Heart left ventricle (tissue), 16 donors: Measurements from ENCODE around the gene HS6ST1. TPM values are rescaled to one million over a fixed set of nuclear protein-coding genes. Genes with fewer than 3 reads are reported as not detected.
A peak's percentile ranks its signal among the peaks of the same experiment; 100 is the strongest.

ENCODE experiments used
- ATAC-seq, 4 donors: fragments of 200-7000 bp; cut with Tn5 transposase; one replicate each; pipeline ENCODE4 v1.9.1; 2020 to 2022; ENCODE audit warnings: moderate library complexity in 4 of 4, mild to moderate bottlenecking in 3 of 4, moderate number of reproducible peaks in 1 of 4
- DNase-seq, 5 donors: peaks; one replicate each; pipeline ENCODE4 v3.0.0-alpha.2; 2020
- H3K27ac ChIP-seq, 12 donors: fragments of 200-600 bp; sonication (generic) in 4 of 12; one replicate each; pipeline versions ENCODE4 v1.5.0 to v1.8.0; 2016 to 2022; ENCODE audit warnings: mild to moderate bottlenecking in 2 of 12
- H3K27me3 ChIP-seq, 9 donors: fragments of 200-600 bp; sonication (generic) in 2 of 9; one replicate each; pipeline versions ENCODE4 v1.5.1 to v1.8.0; 2016 to 2022; ENCODE audit warnings: mild to moderate bottlenecking in 3 of 9
- H3K36me3 ChIP-seq, 9 donors: fragments of 200-600 bp; sonication (generic) in 2 of 9; one replicate each; pipeline versions ENCODE4 v1.5.0 to v1.8.0; 2018 to 2022; ENCODE audit warnings: mild to moderate bottlenecking in 2 of 9
- H3K4me1 ChIP-seq, 12 donors: fragments of 200-600 bp; sonication (generic) in 4 of 12; one replicate each; pipeline versions ENCODE4 v1.5.0 to v1.8.0; 2016 to 2022; ENCODE audit warnings: mild to moderate bottlenecking in 3 of 12
- H3K4me3 ChIP-seq, 12 donors: fragments of 200-600 bp; sonication (generic) in 4 of 12; one replicate each; pipeline versions ENCODE4 v1.5.0 to v1.8.0; 2017 to 2022; ENCODE audit warnings: mild to moderate bottlenecking in 9 of 12, moderate library complexity in 4 of 12
- H3K9me3 ChIP-seq, 12 donors: fragments of 200-600 bp; sonication (generic) in 4 of 12; one replicate each; pipeline versions ENCODE4 v1.5.0 to v1.8.0; 2016 to 2022; ENCODE audit warnings: mild to moderate bottlenecking in 1 of 12
- CTCF ChIP-seq, 12 donors: fragments of 200-600 bp; sonication (generic) in 4 of 12; IDR thresholded peaks; one replicate each; pipeline versions ENCODE4 v1.5.0 to v1.8.0; 2018 to 2022; ENCODE audit warnings: antibody characterized with exemption in 12 of 12, mild to moderate bottlenecking in 5 of 12
- POLR2A ChIP-seq, 2 donors: fragments of 450-650 bp; IDR thresholded peaks; one replicate each; pipeline ENCODE4 v1.6.1; 2017; ENCODE audit warnings: antibody characterized with exemption in 2 of 2, mild to moderate bottlenecking in 2 of 2, moderate library complexity in 2 of 2
- WGBS, 4 donors: extraction: QIAGEN DNeasy Blood & Tissue Kit in 2 of 4; methylation state at CpG; one replicate each; pipeline versions ENCODE4 v1.1.5 to v1.1.7; 2013 to 2018; 5-methylcytosine and 5-hydroxymethylcytosine counted together
- intact Hi-C, 10 donors: fragments of 100-400 bp; cut with DNase I; formaldehyde crosslinking; loops; one replicate each; pipeline versions ENCODE4 v1.11.1 to v1.14.2; 2022
- polyA plus RNA-seq, 2 donors: library from polyadenylated mRNA; stranded (reverse); fragments of 200-250 nt; gene quantifications; one replicate each; pipeline ENCODE4 v1.2.3, GENCODE V29; 2013
- total RNA-seq, 9 donors: library from RNA; depleted of rRNA in 2 of 9; stranded (reverse); fragments of >200 nt in 2 of 9; fragmentation: NEBNext Ultra II Directional in 3 of 9; extraction: Animal tissue kit (Norgen Biotek cat#: 25700) in 3 of 9; gene quantifications; one replicate each; pipeline versions ENCODE4 v1.1.0 to v1.2.4, GENCODE V29; 2016 to 2023
- donor health status: ischemic (EF 13 %, LVEDD 7.1; RV severe dilation, severe dysfunction).
- donor health status: healthy with polysubstance abuse.
- donor health status: DM: no; HTN: yes; CAD: no.
- donor health status: DM: no; HTN: no; CAD: no.
- donor health status: ischemic (EF 25% LVEDD 6.9; RV normal size, moderate dysfunction).
- donor health status: ischemic (EF 25% LVEDD 5.7; RV mildly dilated, moderate dysfunction).
- donor health status: healthy.
- donor health status: DM: yes; HTN: yes; CAD: no.
- donor health status: ischemic (EF 35%, LVEDD 5.7; RV mildly dilated, moderate dysfunction).
- donor health status: nonischemic (EF 11% LVEDD 7.7; RV severe dilation, severe dysfunction).
- donor health status: DM: yes; HTN: yes; CAD: no.
- donor health status: PGD.
- donor health status: ischemic (EF 29% LVEDD 5.4; RV normal size, mild dysfunction).
- donor health status: nonischemic (EF 23%, LVEDD 6.1; RV moderate dilation, normal function).

The HS6ST1 gene
- total and polyA plus RNA-seq, 11 donors: 15.6 to 87.3 (median 24.9) TPM

GRCh38 chr2:128347171-128347558 lies 28.5 kb upstream of the HS6ST1 start:
- Histone ChIP-seq H3K27me3 (no peaks in the 10 kb centered on the region), H3K9me3 (peaks cover 0 to 17% (median 3%) of the 10 kb centered on the region in 12 donors), H3K27ac (peak overlapping the region in 5 of 12 donors; percentile 64 to 78 (median 68)), H3K4me1 (peaks cover 0 to 24% (median 16%) of the 10 kb centered on the region in 12 donors), H3K36me3 (no peaks in the 10 kb centered on the region), H3K4me3 (no peak overlapping the region)
- ATAC-seq: peak in 2 of 4 donors; percentile 6 to 16
- 93 to 97% (median 95%) methylated on average over 14 of the region's 14 CpGs for WGBS, 4 donors
- intact Hi-C loops: loop anchor here in 1 of 10 donors (2.0 kb wide), 1 partner anchor 20 kb away; no protein-coding TSS in a partner anchor
- DNase-seq: no peak
- TF ChIP-seq CTCF (IDR thresholded peaks at IDR 0.05) (no peak), POLR2A (IDR thresholded peaks at IDR 0.05) (no peak)

- ATAC-seq: no peak
- H3K27ac ChIP-seq: peak overlapping the region in 1 of 12 donors; percentile 71
Observed at GRCh38 chr2:128346291-128347170, 27.9 kb upstream of the HS6ST1 start.

GRCh38 chr2:128345436-128346165 lies 26.9 kb upstream of the HS6ST1 start:
- intact Hi-C loops: loop anchor here in 1 of 10 donors (2.0 kb wide), 1 partner anchor 19 kb away; no protein-coding TSS in a partner anchor
- Histone ChIP-seq H3K36me3 (no peaks in the 10 kb centered on the region), H3K27me3 (no peaks in the 10 kb centered on the region), H3K9me3 (peaks cover 0 to 8% (median 0%) of the 10 kb centered on the region in 12 donors), H3K4me1 (peaks cover 0 to 24% (median 16%) of the 10 kb centered on the region in 12 donors), H3K4me3 (no peak overlapping the region), H3K27ac (no peak overlapping the region)
- 95 to 97% (median 96%) methylated on average over 37 to 43 of the region's 43 CpGs for WGBS, 4 donors
- DNase-seq (no peak), ATAC-seq (no peak)
- TF ChIP-seq CTCF (IDR thresholded peaks at IDR 0.05): no peak
- no peak for TF ChIP-seq POLR2A (IDR thresholded peaks at IDR 0.05)

More at GRCh38 chr2:128346291-128347170, 27.9 kb upstream of the HS6ST1 start:
- H3K27me3 ChIP-seq: no peaks in the 10 kb centered on the region
- WGBS, 4 donors: 85 to 91% (median 89%) methylated on average over 40 to 53 of the region's 53 CpGs
- no peaks in the 10 kb centered on the region for H3K36me3 ChIP-seq
- intact Hi-C loops: loop anchor here in 1 of 10 donors (2.0 kb wide), 1 partner anchor 20 kb away; no protein-coding TSS in a partner anchor
- DNase-seq: no peak
- H3K4me3 ChIP-seq: no peak overlapping the region
- peaks cover 0 to 11% (median under 1%) of the 10 kb centered on the region in 12 donors for H3K9me3 ChIP-seq
- TF ChIP-seq POLR2A (IDR thresholded peaks at IDR 0.05) (no peak), CTCF (IDR thresholded peaks at IDR 0.05) (no peak)
- H3K4me1 ChIP-seq: peaks cover 0 to 24% (median 16%) of the 10 kb centered on the region in 12 donors
